Measurements from ENCODE around the gene ATP5PF.

Gene ATP5PF

GRCh38 chr21:25752416-25752815, 17.7 kb upstream of the ATP5PF start:
- intact Hi-C loops (cut with DNase I; ENCODE audit: low total_unique reads) = no loop called here
- Histone ChIP-seq H3K9me3 (no peaks in the 10 kb centered on the region), H3K27ac (no peak overlapping the region), H3K4me3 (no peak overlapping the region), H3K36me3 (peaks cover 24 to 52% (median 25%) of the 10 kb centered on the region in 3 donors), H3K27me3 (no peaks in the 10 kb centered on the region), H3K4me1 (peaks cover 0 to 4% (median under 1%) of the 10 kb centered on the region in 4 donors)
- no peak for TF ChIP-seq CTCF (IDR thresholded peaks at IDR 0.05)
- no peak for DNase-seq

- H3K36me3 ChIP-seq = peaks cover 24 to 52% (median 25%) of the 10 kb centered on the region in 3 donors
- intact Hi-C loops (cut with DNase I; ENCODE audit: low total_unique reads) = no loop called here
- no peak for DNase-seq
- no peaks in the 10 kb centered on the region for H3K27me3 ChIP-seq
- H3K9me3 ChIP-seq = no peaks in the 10 kb centered on the region
- no peaks in the 10 kb centered on the region for H3K4me1 ChIP-seq
- H3K4me3 ChIP-seq = no peak overlapping the region
- no peak overlapping the region for H3K27ac ChIP-seq
- TF ChIP-seq CTCF (IDR thresholded peaks at IDR 0.05) = no peak
Measured at GRCh38 chr21:25750085-25750484, 15.4 kb upstream of the ATP5PF start.

- intact Hi-C loops (cut with DNase I; ENCODE audit: low total_unique reads) = no loop called here
- TF ChIP-seq CTCF (IDR thresholded peaks at IDR 0.05) = no peak
- peaks cover 7 to 31% (median 12%) of the 10 kb centered on the region in 3 donors for H3K36me3 ChIP-seq
Measured at GRCh38 chr21:25744854-25745253, 10.2 kb upstream of the ATP5PF start.

GRCh38 chr21:25742900-25743299, 8.2 kb upstream of the ATP5PF start:
- peaks cover 0 to 18% (median 0%) of the 10 kb centered on the region in 3 donors for H3K36me3 ChIP-seq
- TF ChIP-seq CTCF (IDR thresholded peaks at IDR 0.05) = no peak
- no peaks in the 10 kb centered on the region for H3K27me3 ChIP-seq
- DNase-seq = no peak
- no peak overlapping the region for H3K4me3 ChIP-seq
- intact Hi-C loops (cut with DNase I; ENCODE audit: low total_unique reads) = no loop called here
- H3K4me1 ChIP-seq = peaks cover 0 to 2% (median 0%) of the 10 kb centered on the region in 4 donors
- no peaks in the 10 kb centered on the region for H3K9me3 ChIP-seq
- H3K27ac ChIP-seq = no peak overlapping the region

More at GRCh38 chr21:25744854-25745253, 10.2 kb upstream of the ATP5PF start:
- Histone ChIP-seq H3K4me3 (no peak overlapping the region), H3K27me3 (no peaks in the 10 kb centered on the region), H3K27ac (no peak overlapping the region), H3K4me1 (no peaks in the 10 kb centered on the region), H3K9me3 (no peaks in the 10 kb centered on the region)
- no peak for DNase-seq

DNA sequence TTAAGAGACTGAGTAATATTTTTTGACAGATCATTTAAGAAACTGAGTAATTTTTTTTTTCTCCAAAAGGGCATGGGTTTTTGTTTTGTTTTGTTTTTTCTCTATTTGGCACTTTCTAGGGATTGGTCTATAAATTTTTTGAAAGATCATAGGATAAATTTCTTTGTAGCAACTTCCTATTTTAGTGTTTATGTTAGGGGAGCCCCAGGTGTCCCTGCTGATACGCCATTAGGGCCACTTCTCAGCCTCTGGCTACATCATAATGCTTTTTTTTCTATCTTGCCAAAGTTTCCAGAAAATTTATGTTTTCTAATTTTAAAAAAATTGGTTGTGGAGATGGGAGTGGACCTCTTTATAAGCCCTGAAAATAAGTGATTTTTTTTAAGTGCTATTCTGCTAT, 2.7 kb upstream of the ATP5PF start:
- H3K36me3 ChIP-seq = peaks cover 0 to under 1% (median 0%) of the 10 kb centered on the region in 3 donors
- no peak for TF ChIP-seq CTCF (IDR thresholded peaks at IDR 0.05)
- H3K27me3 ChIP-seq = no peaks in the 10 kb centered on the region
- no peak overlapping the region for H3K4me3 ChIP-seq
- no peak for DNase-seq
- H3K27ac ChIP-seq = no peak overlapping the region
- H3K4me1 ChIP-seq = peaks cover 0 to 35% (median 20%) of the 10 kb centered on the region in 4 donors
- no peaks in the 10 kb centered on the region for H3K9me3 ChIP-seq
- intact Hi-C loops (cut with DNase I; ENCODE audit: low total_unique reads) = loop anchor here (10.0 kb wide), 2 partner anchors 133 to 437 kb away; partner anchors contain the start of genes APP and MRPL39
